ENCODE data around the gene CD38. TPM values are rescaled to one million over a fixed set of nuclear protein-coding genes. Genes with fewer than 3 reads are reported as not detected.

The CD38 gene
- polyA plus RNA-seq, 1 donor from 2014 or later: 0.21 TPM

DNA sequence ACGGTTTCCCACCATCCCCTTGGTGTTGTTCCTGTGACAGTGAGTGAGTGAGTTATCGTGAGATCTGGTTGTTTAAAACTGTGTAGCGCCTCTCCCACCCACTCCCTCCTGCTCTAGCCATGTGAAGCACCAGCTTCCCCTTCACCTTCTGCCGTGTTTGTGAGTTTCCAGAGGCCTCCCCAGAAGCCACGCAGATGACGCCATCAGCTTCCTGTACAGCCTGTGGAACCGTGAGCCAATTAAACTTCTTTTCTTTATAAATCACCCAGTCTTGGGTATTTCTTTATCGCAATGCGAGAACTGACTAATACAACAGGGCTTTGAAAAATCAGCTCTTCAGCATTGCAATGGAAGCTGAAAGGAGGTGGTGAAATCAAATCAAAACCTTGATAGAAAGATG, 110.4 kb downstream of the CD38 start (continued):
- TF ChIP-seq, protein P1, sequence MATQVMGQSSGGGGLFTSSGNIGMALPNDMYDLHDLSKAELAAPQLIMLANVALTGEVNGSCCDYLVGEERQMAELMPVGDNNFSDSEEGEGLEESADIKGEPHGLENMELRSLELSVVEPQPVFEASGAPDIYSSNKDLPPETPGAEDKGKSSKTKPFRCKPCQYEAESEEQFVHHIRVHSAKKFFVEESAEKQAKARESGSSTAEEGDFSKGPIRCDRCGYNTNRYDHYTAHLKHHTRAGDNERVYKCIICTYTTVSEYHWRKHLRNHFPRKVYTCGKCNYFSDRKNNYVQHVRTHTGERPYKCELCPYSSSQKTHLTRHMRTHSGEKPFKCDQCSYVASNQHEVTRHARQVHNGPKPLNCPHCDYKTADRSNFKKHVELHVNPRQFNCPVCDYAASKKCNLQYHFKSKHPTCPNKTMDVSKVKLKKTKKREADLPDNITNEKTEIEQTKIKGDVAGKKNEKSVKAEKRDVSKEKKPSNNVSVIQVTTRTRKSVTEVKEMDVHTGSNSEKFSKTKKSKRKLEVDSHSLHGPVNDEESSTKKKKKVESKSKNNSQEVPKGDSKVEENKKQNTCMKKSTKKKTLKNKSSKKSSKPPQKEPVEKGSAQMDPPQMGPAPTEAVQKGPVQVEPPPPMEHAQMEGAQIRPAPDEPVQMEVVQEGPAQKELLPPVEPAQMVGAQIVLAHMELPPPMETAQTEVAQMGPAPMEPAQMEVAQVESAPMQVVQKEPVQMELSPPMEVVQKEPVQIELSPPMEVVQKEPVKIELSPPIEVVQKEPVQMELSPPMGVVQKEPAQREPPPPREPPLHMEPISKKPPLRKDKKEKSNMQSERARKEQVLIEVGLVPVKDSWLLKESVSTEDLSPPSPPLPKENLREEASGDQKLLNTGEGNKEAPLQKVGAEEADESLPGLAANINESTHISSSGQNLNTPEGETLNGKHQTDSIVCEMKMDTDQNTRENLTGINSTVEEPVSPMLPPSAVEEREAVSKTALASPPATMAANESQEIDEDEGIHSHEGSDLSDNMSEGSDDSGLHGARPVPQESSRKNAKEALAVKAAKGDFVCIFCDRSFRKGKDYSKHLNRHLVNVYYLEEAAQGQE (IDR thresholded peaks at IDR 0.05; ENCODE audit: borderline replicate concordance): no peak

DNA sequence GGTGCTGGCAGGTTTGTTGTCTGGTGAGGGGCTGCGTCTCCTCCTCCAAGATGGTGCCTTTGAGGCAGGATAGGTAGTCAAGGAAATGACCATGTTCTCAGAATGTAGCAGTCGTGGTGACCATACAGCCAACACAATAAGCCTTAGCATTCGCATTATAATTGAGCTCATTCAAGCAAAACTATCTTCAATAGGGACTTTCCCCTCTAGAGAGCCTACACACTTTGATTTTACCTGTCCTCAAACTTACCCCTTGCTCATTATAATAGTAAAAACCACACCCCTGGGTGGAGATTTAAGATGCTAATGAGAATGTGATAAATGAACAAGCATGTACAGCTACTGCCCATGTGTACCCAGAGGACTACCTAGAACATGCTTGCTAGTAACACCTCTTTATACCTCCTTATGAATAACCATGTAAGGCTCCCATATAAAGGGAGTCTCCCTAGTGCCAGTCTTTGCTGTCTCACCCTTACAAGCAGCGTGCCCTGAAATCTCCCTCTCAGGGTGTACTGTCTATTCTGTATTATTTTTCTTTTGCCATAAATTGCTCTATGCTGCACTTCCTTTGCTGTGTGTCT, 112.2 kb downstream of the CD38 start:
- H2AFZ ChIP-seq (ENCODE audit: low read depth, low read length): no peak overlapping the region
- no peaks in the 10 kb centered on the region for H3K36me3 ChIP-seq (ENCODE audit: insufficient read depth, low read length)
- H3K79me2 ChIP-seq (replicated peaks; ENCODE audit: insufficient read depth, low read length): no peaks in the 10 kb centered on the region
- no peaks in the 10 kb centered on the region for H4K20me1 ChIP-seq (ENCODE audit: insufficient read depth)
- H3K4me2 ChIP-seq (ENCODE audit: low read length): no peak overlapping the region
- TF ChIP-seq, protein P1 (IDR thresholded peaks at IDR 0.05; ENCODE audit: borderline replicate concordance): no peak
- no peak for TF ChIP-seq SMC3 (conservative IDR thresholded peaks at IDR 0.05; ENCODE audit: poor library complexity)
- no peak for TF ChIP-seq TAF1 (IDR thresholded peaks at IDR 0.05; ENCODE audit: low read depth)
- TF ChIP-seq EZH2 (IDR thresholded peaks at IDR 0.05; ENCODE audit: borderline replicate concordance, insufficient read depth, low read length, poor library complexity, severe bottlenecking): no peak
- no peak for TF ChIP-seq EP300 (conservative IDR thresholded peaks at IDR 0.05; ENCODE audit: poor library complexity, severe bottlenecking)
- no peak for TF ChIP-seq MXI1 (conservative IDR thresholded peaks at IDR 0.05; ENCODE audit: poor library complexity, severe bottlenecking)
- TF ChIP-seq, protein P2, sequence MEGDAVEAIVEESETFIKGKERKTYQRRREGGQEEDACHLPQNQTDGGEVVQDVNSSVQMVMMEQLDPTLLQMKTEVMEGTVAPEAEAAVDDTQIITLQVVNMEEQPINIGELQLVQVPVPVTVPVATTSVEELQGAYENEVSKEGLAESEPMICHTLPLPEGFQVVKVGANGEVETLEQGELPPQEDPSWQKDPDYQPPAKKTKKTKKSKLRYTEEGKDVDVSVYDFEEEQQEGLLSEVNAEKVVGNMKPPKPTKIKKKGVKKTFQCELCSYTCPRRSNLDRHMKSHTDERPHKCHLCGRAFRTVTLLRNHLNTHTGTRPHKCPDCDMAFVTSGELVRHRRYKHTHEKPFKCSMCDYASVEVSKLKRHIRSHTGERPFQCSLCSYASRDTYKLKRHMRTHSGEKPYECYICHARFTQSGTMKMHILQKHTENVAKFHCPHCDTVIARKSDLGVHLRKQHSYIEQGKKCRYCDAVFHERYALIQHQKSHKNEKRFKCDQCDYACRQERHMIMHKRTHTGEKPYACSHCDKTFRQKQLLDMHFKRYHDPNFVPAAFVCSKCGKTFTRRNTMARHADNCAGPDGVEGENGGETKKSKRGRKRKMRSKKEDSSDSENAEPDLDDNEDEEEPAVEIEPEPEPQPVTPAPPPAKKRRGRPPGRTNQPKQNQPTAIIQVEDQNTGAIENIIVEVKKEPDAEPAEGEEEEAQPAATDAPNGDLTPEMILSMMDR (IDR thresholded peaks at IDR 0.05; ENCODE audit: poor library complexity, severe bottlenecking): no peak
- no peak for TF ChIP-seq POLR2AphosphoS5 (IDR thresholded peaks at IDR 0.05)
- TF ChIP-seq RAD21 (conservative IDR thresholded peaks at IDR 0.05): no peak
- no peaks in the 10 kb centered on the region for H3K9me2 ChIP-seq (ENCODE audit: insufficient read depth, low read length)
- H3K27me3 ChIP-seq (ENCODE audit: insufficient read depth, low read depth, low read length): no peaks in the 10 kb centered on the region
- H3F3A ChIP-seq (ENCODE audit: insufficient read depth, low read length, poor library complexity, severe bottlenecking): no peaks in the 10 kb centered on the region
- H3K27ac ChIP-seq (ENCODE audit: low read length): no peak overlapping the region
- no peak overlapping the region for H3K9ac ChIP-seq (ENCODE audit: low read length)
- no peak overlapping the region for H3K4me3 ChIP-seq (ENCODE audit: low read length)
- H3K9me3 ChIP-seq (ENCODE audit: low read length): no peaks in the 10 kb centered on the region

Data from neural cell (in vitro differentiated cells).